SJSA1 (cell line): ENCODE measurements around the gene NR4A1. TPM values are rescaled to one million over a fixed set of nuclear protein-coding genes. Genes with fewer than 3 reads are reported as not detected.

ENCODE experiments used
- DNase-seq, 2 experiments: peaks; one replicate each; pipeline ENCODE4 v3.0.0-alpha.2; 2015 to 2020; ENCODE audit warnings: low spot score in 2 of 2, low read depth in 1 of 2
- H3K27ac ChIP-seq: fragments of 250-450 bp; sonication (Bioruptor Pico); 2 replicates; pipeline ENCODE4 v1.5.1; 2020; ENCODE audit warnings: mild to moderate bottlenecking, moderate library complexity
- H3K27me3 ChIP-seq: fragments of 250-450 bp; sonication (Bioruptor Pico); replicated peaks from 2 replicates; pipeline ENCODE4 v1.5.1; 2020; ENCODE audit warnings: mild to moderate bottlenecking, moderate library complexity
- H3K36me3 ChIP-seq: fragments of 250-450 bp; sonication (Bioruptor Pico); 2 replicates; pipeline ENCODE4 v1.5.1; 2020; ENCODE audit warnings: mild to moderate bottlenecking
- H3K4me1 ChIP-seq: fragments of 250-450 bp; sonication (Bioruptor Pico); replicated peaks from 2 replicates; pipeline ENCODE4 v1.6.1; 2021; ENCODE audit warnings: mild to moderate bottlenecking
- H3K4me3 ChIP-seq: fragments of 250-450 bp; sonication (Bioruptor Pico); 2 replicates; pipeline ENCODE4 v1.5.1; 2020; ENCODE audit warnings: mild to moderate bottlenecking
- H3K9me3 ChIP-seq: fragments of 250-450 bp; sonication (Bioruptor Pico); replicated peaks from 2 replicates; pipeline ENCODE4 v1.5.1; 2020; ENCODE audit warnings: mild to moderate bottlenecking
- total RNA-seq: library from RNA; depleted of rRNA; stranded (reverse); fragments of >200 nt; shearing (Covaris generic); gene quantifications from 2 replicates; pipeline ENCODE4 v1.2.3, GENCODE V29; 2014; rRNA removed

The NR4A1 gene
- 3.7 and 7.0 TPM in 2 replicates for total RNA-seq

GRCh38 chr12:52050758-52051541 is at the start of gene NR4A1:
Gene NR4A1 (plus strand): TSS chr12:52051442. CDS start chr12:52054329, 2,887 bp downstream.
- Histone ChIP-seq H3K4me1 (peaks cover 20% of the 10 kb centered on the region), H3K36me3 (peaks cover 12% of the 10 kb centered on the region), H3K27ac (peak within 1 kb of the TSS; percentile 95), H3K27me3 (no peaks in the 10 kb centered on the region), H3K4me3 (peak within 1 kb of the TSS; percentile 51), H3K9me3 (no peaks in the 10 kb centered on the region; the same call in 1 of the 2 replicates)
- DNase-seq = peak; percentile 89 to 95

GRCh38 chr12:52003016-52003550 is 48.2 kb upstream of the NR4A1 start:
- no peak for DNase-seq
- H3K4me1 ChIP-seq = peaks cover 10% of the 10 kb centered on the region

GRCh38 chr12:52003591-52003990 is 47.7 kb upstream of the NR4A1 start:
- no peak overlapping the region for H3K27ac ChIP-seq
- H3K9me3 ChIP-seq = no peaks in the 10 kb centered on the region
- H3K36me3 ChIP-seq = peaks cover 2% of the 10 kb centered on the region; the same call in 1 of the 2 replicates
- peaks cover 10% of the 10 kb centered on the region for H3K4me1 ChIP-seq
- DNase-seq = no peak
- H3K27me3 ChIP-seq = peaks cover 14% of the 10 kb centered on the region
- H3K4me3 ChIP-seq = no peak overlapping the region

More at GRCh38 chr12:52003016-52003550, 48.2 kb upstream of the NR4A1 start:
- Histone ChIP-seq H3K36me3 (peaks cover 2% of the 10 kb centered on the region; the same call in 1 of the 2 replicates), H3K4me3 (no peak overlapping the region), H3K27ac (no peak overlapping the region), H3K27me3 (peaks cover 14% of the 10 kb centered on the region), H3K9me3 (no peaks in the 10 kb centered on the region)

GRCh38 chr12:52004042-52004648 is 47.1 kb upstream of the NR4A1 start:
- DNase-seq = peak; percentile 58 to 66

GRCh38 chr12:52005218-52005902 is 45.9 kb upstream of the NR4A1 start:
- H3K27me3 ChIP-seq = peaks cover 14% of the 10 kb centered on the region
- peaks cover 20% of the 10 kb centered on the region for H3K4me1 ChIP-seq
- DNase-seq = no peak
- peaks cover 2% of the 10 kb centered on the region; the same call in 1 of the 2 replicates for H3K36me3 ChIP-seq
- H3K9me3 ChIP-seq = no peaks in the 10 kb centered on the region
- no peak overlapping the region for H3K27ac ChIP-seq
- H3K4me3 ChIP-seq = no peak overlapping the region

More at GRCh38 chr12:52004042-52004648, 47.1 kb upstream of the NR4A1 start:
- Histone ChIP-seq H3K36me3 (peaks cover 2% of the 10 kb centered on the region; the same call in 1 of the 2 replicates), H3K27ac (no peak overlapping the region), H3K4me1 (peaks cover 10% of the 10 kb centered on the region), H3K9me3 (no peaks in the 10 kb centered on the region), H3K27me3 (peaks cover 14% of the 10 kb centered on the region), H3K4me3 (no peak overlapping the region)

- H3K27ac ChIP-seq = no peak overlapping the region
- H3K36me3 ChIP-seq = peaks cover 9% of the 10 kb centered on the region; the same call in 1 of the 2 replicates
- peaks cover 14% of the 10 kb centered on the region for H3K27me3 ChIP-seq
- H3K4me3 ChIP-seq = peak overlapping the region; percentile 61
- H3K9me3 ChIP-seq = no peaks in the 10 kb centered on the region
- H3K4me1 ChIP-seq = peaks cover 28% of the 10 kb centered on the region
- DNase-seq = no peak
Measured at GRCh38 chr12:52005903-52006703, 45.1 kb upstream of the NR4A1 start.

- Histone ChIP-seq H3K36me3 (peaks cover 9% of the 10 kb centered on the region; the same call in 1 of the 2 replicates), H3K4me3 (peak within 1 kb of the TSS; percentile 61), H3K9me3 (no peaks in the 10 kb centered on the region), H3K27me3 (peaks cover 14% of the 10 kb centered on the region), H3K4me1 (peaks cover 29% of the 10 kb centered on the region), H3K27ac (no peak within 1 kb of the TSS)
- peak; percentile 34 to 61 for DNase-seq
Measured at GRCh38 chr12:52006726-52007157, 44.5 kb upstream of the NR4A1 start, which contains the start of gene TAMALIN. Gene TAMALIN (plus strand): TSS chr12:52006946. CDS start chr12:52007020, 74 bp downstream.

- no peak for DNase-seq
- H3K36me3 ChIP-seq = peaks cover 9% of the 10 kb centered on the region; the same call in 1 of the 2 replicates
Measured at GRCh38 chr12:52007158-52007921, 43.9 kb upstream of the NR4A1 start.

GRCh38 chr12:52007982-52008510 is 43.2 kb upstream of the NR4A1 start:
- Histone ChIP-seq H3K4me1 (peaks cover 29% of the 10 kb centered on the region), H3K4me3 (no peak overlapping the region), H3K36me3 (peaks cover 9% of the 10 kb centered on the region; the same call in 1 of the 2 replicates), H3K9me3 (no peaks in the 10 kb centered on the region), H3K27me3 (peaks cover 14% of the 10 kb centered on the region), H3K27ac (no peak overlapping the region)
- DNase-seq = no peak

More at GRCh38 chr12:52007158-52007921, 43.9 kb upstream of the NR4A1 start:
- H3K4me1 ChIP-seq = peaks cover 29% of the 10 kb centered on the region
- no peaks in the 10 kb centered on the region for H3K9me3 ChIP-seq
- peak overlapping the region; percentile 61 for H3K4me3 ChIP-seq
- peaks cover 14% of the 10 kb centered on the region for H3K27me3 ChIP-seq
- H3K27ac ChIP-seq = no peak overlapping the region

- peaks cover 9% of the 10 kb centered on the region; the same call in 1 of the 2 replicates for H3K36me3 ChIP-seq
- no peak overlapping the region for H3K27ac ChIP-seq
- no peak overlapping the region for H3K4me3 ChIP-seq
- H3K4me1 ChIP-seq = peaks cover 29% of the 10 kb centered on the region
- DNase-seq = no peak
- no peaks in the 10 kb centered on the region for H3K9me3 ChIP-seq
- H3K27me3 ChIP-seq = peaks cover 14% of the 10 kb centered on the region
Measured at GRCh38 chr12:52009081-52009751, 42.0 kb upstream of the NR4A1 start.

GRCh38 chr12:52010152-52010622 is 41.1 kb upstream of the NR4A1 start:
- Histone ChIP-seq H3K36me3 (peaks cover 9% of the 10 kb centered on the region; the same call in 1 of the 2 replicates), H3K4me1 (peaks cover 29% of the 10 kb centered on the region), H3K4me3 (no peak overlapping the region), H3K27me3 (peaks cover 14% of the 10 kb centered on the region), H3K9me3 (no peaks in the 10 kb centered on the region), H3K27ac (peak overlapping the region; percentile 17)
- DNase-seq = peak; percentile 90 to 91
